Panc1 (cell line): ENCODE results near the gene NFE2L1. TPM values are rescaled to one million over a fixed set of nuclear protein-coding genes. Genes with fewer than 3 reads are reported as not detected.

Experiments used
- ATAC-seq: fragments of 200-7000 bp; cut with Tn5 transposase; 2 replicates; pipeline ENCODE4 v1.9.1; 2020; ENCODE audit warnings: mild to moderate bottlenecking, moderate library complexity
- BruUV-seq: library from RNA; stranded (reverse); fragments of 400-500 nt; replicated peaks from 2 replicates; lab custom pipeline; 2021; lab: Mats Ljungman, UMichigan
- CTCF ChIA-PET: fragments of 300-600 bp; sonication (Branson Sonifier 250); formaldehyde crosslinking; loops from one replicate; lab custom pipeline; 2022; ENCODE audit warnings: antibody characterized with exemption; lab: Charles Lee
- POLR2A ChIA-PET: fragments of 300-600 bp; sonication (Branson Sonifier 250); formaldehyde crosslinking; loops from one replicate; lab custom pipeline; 2022; ENCODE audit warnings: antibody characterized with exemption; lab: Charles Lee
- DNase-seq: peaks from one replicate; pipeline ENCODE4 v3.0.0-alpha.2; 2010; ENCODE audit warnings: low read depth, low spot score
- H3K27ac ChIP-seq: 2 replicates; pipeline ENCODE4 v1.5.1; 2011; ENCODE audit warnings: mild to moderate bottlenecking, low read length, inconsistent platforms
- H3K27me3 ChIP-seq: fragments of 200-500 bp; sonication (Bioruptor generic); 2 replicates; pipeline ENCODE4 v1.6.0; 2014; ENCODE audit warnings: low read length, inconsistent platforms; ENCODE audit not compliant: control insufficient read depth, insufficient read depth
- H3K36me3 ChIP-seq: fragments of 200-500 bp; sonication (Bioruptor generic); 2 replicates; pipeline ENCODE4 v1.5.1; 2014; ENCODE audit warnings: inconsistent platforms, mild to moderate bottlenecking, low read length, moderate library complexity; ENCODE audit not compliant: control insufficient read depth, insufficient read depth
- H3K4me1 ChIP-seq: 2 replicates; pipeline ENCODE4 v1.5.1; 2011; ENCODE audit warnings: inconsistent platforms, mild to moderate bottlenecking, low read length, moderate library complexity; ENCODE audit not compliant: control insufficient read depth, insufficient read depth
- H3K4me3 ChIP-seq, 2 experiments: 2 replicates each; pipeline ENCODE4 v1.5.1; 2011 to 2012; ENCODE audit warnings: low read depth in 2 of 2, low read length in 2 of 2, mild to moderate bottlenecking in 2 of 2, inconsistent platforms in 1 of 2, moderate library complexity in 1 of 2
- H3K9me3 ChIP-seq: fragments of 200-500 bp; sonication (Bioruptor generic); 2 replicates; pipeline ENCODE4 v1.5.1; 2014; ENCODE audit warnings: low read depth, mild to moderate bottlenecking, inconsistent platforms, low read length, moderate library complexity; ENCODE audit not compliant: control insufficient read depth, insufficient read depth
- CTCF ChIP-seq: fragments of 450-650 bp; IDR thresholded peaks from 2 replicates; pipeline ENCODE4 v1.5.1; 2017; ENCODE audit warnings: mild to moderate bottlenecking
- POLR2AphosphoS5 ChIP-seq: IDR thresholded peaks from 2 replicates; pipeline ENCODE4 v1.6.1; 2012; ENCODE audit warnings: mild to moderate bottlenecking, low read depth, low read length, moderate library complexity
- REST ChIP-seq, 2 experiments: IDR thresholded peaks; 2 replicates each; pipeline ENCODE4 v1.6.1; 2011 to 2012; ENCODE audit warnings: low read depth in 2 of 2, control low read depth in 1 of 2, low read length in 1 of 2, mild to moderate bottlenecking in 1 of 2, moderate library complexity in 1 of 2; ENCODE audit not compliant: insufficient read depth in 1 of 2
- SIN3A ChIP-seq: IDR thresholded peaks from 2 replicates; pipeline ENCODE4 v1.6.1; 2012; ENCODE audit warnings: low read depth, mild to moderate bottlenecking, low read length, moderate library complexity, borderline replicate concordance; ENCODE audit not compliant: insufficient read depth
- TCF7L2 ChIP-seq: IDR thresholded peaks from 2 replicates; pipeline ENCODE4 v1.6.1; 2011; ENCODE audit warnings: mild to moderate bottlenecking, low read depth, low read length, inconsistent platforms
- in situ Hi-C: cut with HindIII; loops from 2 replicates; pipeline ENCODE4 v1.10.0; 2016; ENCODE audit warnings: low sequenced_read_pairs, low pct_unique_long_range_greater_than_20kb
- intact Hi-C: fragments of 100-400 bp; cut with micrococcal nuclease; formaldehyde crosslinking; loops from one replicate; pipeline ENCODE4 v1.10.0; 2022; ENCODE audit not compliant: unreplicated experiment
- total RNA-seq: library from RNA; stranded (reverse); gene quantifications from one replicate; pipeline ENCODE4 v1.2.1, GENCODE V29; 2021; ENCODE audit not compliant: unreplicated experiment

Gene NFE2L1
- total RNA-seq, 1 experiment from 2014 or later, result 210 TPM

- no peaks in the 10 kb centered on the region for H3K9me3 ChIP-seq
- ChIA-PET POLR2A (no interaction called here), CTCF (interaction anchor here (0.6 to 0.8 kb wide), 4 partner anchors 28 to 75 kb away, joined by 3 to 10 read pairs (median 4); no protein-coding TSS in a partner anchor)
- intact Hi-C loops (no loop called here), in situ Hi-C loops (no loop called here)
- peaks cover 34% of the 10 kb centered on the region for H3K4me1 ChIP-seq
- ATAC-seq, result no peak
- BruUV-seq, result no TSS peak
- no peak for DNase-seq
- no peak overlapping the region for H3K4me3 ChIP-seq
- peak overlapping the region; percentile 19; the same call in 1 of the 2 replicates for H3K27ac ChIP-seq
- H3K27me3 ChIP-seq, result no peaks in the 10 kb centered on the region
- TF ChIP-seq TCF7L2 (no peak), POLR2AphosphoS5 (no peak), SIN3A (no peak), REST (IDR thresholded peaks at IDR 0.05; ENCODE audit: insufficient read depth in 1 of 2, low read depth in 2 of 2, low read length in 1 of 2) (no peak), CTCF (no peak)
- H3K36me3 ChIP-seq, result no peaks in the 10 kb centered on the region
These were observed 43.2 kb upstream of the NFE2L1 start for GRCh38 chr17:48004983-48005382.

GRCh38 chr17:48006936-48007709, 41.0 kb upstream of the NFE2L1 start:
- in situ Hi-C loops (no loop called here), intact Hi-C loops (no loop called here)
- peaks cover 31% of the 10 kb centered on the region for H3K4me1 ChIP-seq
- H3K9me3 ChIP-seq, result no peaks in the 10 kb centered on the region
- ChIA-PET POLR2A (interaction anchor here (0.7 kb wide), 2 partner anchors 42 to 114 kb away, joined by 3 read pairs; no protein-coding TSS in a partner anchor), CTCF (interaction anchor here (0.5 to 0.7 kb wide), 3 partner anchors 50 to 1319 kb away, joined by 3 to 7 read pairs (median 5); no protein-coding TSS in a partner anchor)
- no peak overlapping the region for H3K4me3 ChIP-seq
- TF ChIP-seq TCF7L2 (no peak), REST (IDR thresholded peaks at IDR 0.05; ENCODE audit: insufficient read depth in 1 of 2, low read depth in 2 of 2, low read length in 1 of 2) (no peak), POLR2AphosphoS5 (no peak), SIN3A (no peak), CTCF (no peak)
- H3K27ac ChIP-seq, result no peak overlapping the region
- no TSS peak for BruUV-seq
- ATAC-seq, result no peak
- no peaks in the 10 kb centered on the region for H3K27me3 ChIP-seq
- no peaks in the 10 kb centered on the region for H3K36me3 ChIP-seq
- DNase-seq, result no peak
